HG02571 (cell line): ENCODE measurements around the gene GFI1.
"Not testable (repeated sequence)": the region's sequence is repeated elsewhere in the genome, so short reads cannot be mapped to it uniquely, and the experiment has no call there.

Source experiments
- ATAC-seq: cut with Tn5 transposase; IDR thresholded peaks from one replicate; pipeline ENCODE4 v1.9.1; 2021; ENCODE audit warnings: mild to moderate bottlenecking, moderate library complexity; ENCODE audit not compliant: unreplicated experiment

GFI1 gene

GRCh38 chr1:92486251-92487077, at the start of gene GFI1:
Gene GFI1 (minus strand): TSS chr1:92486925. CDS start chr1:92483487, 3,438 bp downstream.
- ATAC-seq = peak; percentile 17

GRCh38 chr1:92532371-92532770, 45.6 kb upstream of the GFI1 start:
- not testable (repeated sequence) for ATAC-seq

- not testable (repeated sequence) for ATAC-seq
Measured at GRCh38 chr1:92531939-92532338, 45.2 kb upstream of the GFI1 start.

- no peak for ATAC-seq
Measured at GRCh38 chr1:92527670-92528069, 40.9 kb upstream of the GFI1 start.

- not testable (repeated sequence) for ATAC-seq
Measured at GRCh38 chr1:92524944-92525590, 38.3 kb upstream of the GFI1 start.

- ATAC-seq = no peak
Measured at GRCh38 chr1:92519043-92519442, 32.3 kb upstream of the GFI1 start.

- no peak for ATAC-seq
Measured at GRCh38 chr1:92516574-92516973, 29.8 kb upstream of the GFI1 start.

- no peak for ATAC-seq
Measured at GRCh38 chr1:92515796-92516201, 29.1 kb upstream of the GFI1 start.

- no peak for ATAC-seq
Measured at GRCh38 chr1:92511541-92511940, 24.8 kb upstream of the GFI1 start.

- ATAC-seq = no peak
Measured at GRCh38 chr1:92509619-92510018, 22.9 kb upstream of the GFI1 start.

- ATAC-seq = no peak
Measured at GRCh38 chr1:92505015-92505692, 18.4 kb upstream of the GFI1 start.

- no peak for ATAC-seq
Measured at GRCh38 chr1:92504291-92505014, 17.7 kb upstream of the GFI1 start.

GRCh38 chr1:92503926-92504285, 17.2 kb upstream of the GFI1 start:
- no peak for ATAC-seq

- no peak for ATAC-seq
Measured at GRCh38 chr1:92503043-92503925, 16.6 kb upstream of the GFI1 start.

GRCh38 chr1:92502247-92502646, 15.5 kb upstream of the GFI1 start:
- peak; percentile 52 for ATAC-seq

- ATAC-seq = no peak
Measured at GRCh38 chr1:92500552-92500951, 13.8 kb upstream of the GFI1 start.

- no peak for ATAC-seq
Measured at GRCh38 chr1:92495392-92496063, 8.8 kb upstream of the GFI1 start.

GRCh38 chr1:92494485-92495141, 7.9 kb upstream of the GFI1 start:
- no peak for ATAC-seq

GRCh38 chr1:92493139-92493538, 6.4 kb upstream of the GFI1 start:
- ATAC-seq = no peak
